GM21529 (cell line): ENCODE data around the gene B4GALT5.
"Not testable (repeated sequence)": the region's sequence is repeated elsewhere in the genome, so short reads cannot be mapped to it uniquely, and the experiment has no call there.

Experiments used
- ATAC-seq: cut with Tn5 transposase; IDR thresholded peaks from one replicate; pipeline ENCODE4 v1.9.1; 2021; ENCODE audit not compliant: unreplicated experiment

B4GALT5 gene

GRCh38 chr20:49681850-49682216, 31.8 kb downstream of the B4GALT5 start:
- ATAC-seq, result no peak

GRCh38 chr20:49680484-49680883, 33.2 kb downstream of the B4GALT5 start:
- ATAC-seq, result no peak

- ATAC-seq, result no peak
Measured at GRCh38 chr20:49679634-49680033, 34.0 kb downstream of the B4GALT5 start.

GRCh38 chr20:49677777-49678758, 35.6 kb downstream of the B4GALT5 start:
- no peak for ATAC-seq

- no peak for ATAC-seq
Measured at GRCh38 chr20:49676581-49677291, 36.9 kb downstream of the B4GALT5 start.

- ATAC-seq, result peak; percentile 44
Measured at GRCh38 chr20:49675368-49676151, 38.1 kb downstream of the B4GALT5 start.

- ATAC-seq, result no peak
Measured at GRCh38 chr20:49674383-49675352, 39.0 kb downstream of the B4GALT5 start.

GRCh38 chr20:49672096-49672664, 41.5 kb downstream of the B4GALT5 start:
- no peak for ATAC-seq

GRCh38 chr20:49671433-49671832, 42.2 kb downstream of the B4GALT5 start:
- ATAC-seq, result no peak

GRCh38 chr20:49669601-49670189, 44.0 kb downstream of the B4GALT5 start:
- ATAC-seq, result peak; percentile 53

- ATAC-seq, result not testable (repeated sequence)
Measured at GRCh38 chr20:49668878-49669195, 44.8 kb downstream of the B4GALT5 start.

GRCh38 chr20:49668181-49668877, 45.3 kb downstream of the B4GALT5 start:
- peak; percentile 72 for ATAC-seq

GRCh38 chr20:49666911-49667310, 46.8 kb downstream of the B4GALT5 start:
- no peak for ATAC-seq

- ATAC-seq, result no peak
Measured at GRCh38 chr20:49665796-49666195, 47.9 kb downstream of the B4GALT5 start.

- no peak for ATAC-seq
Measured at GRCh38 chr20:49664612-49665313, 48.9 kb downstream of the B4GALT5 start.

- ATAC-seq, result no peak
Measured at GRCh38 chr20:49663112-49663511, 50.6 kb downstream of the B4GALT5 start.

GRCh38 chr20:49661560-49662329, 51.9 kb downstream of the B4GALT5 start:
- no peak for ATAC-seq

GRCh38 chr20:49660912-49661311, 52.8 kb downstream of the B4GALT5 start:
- ATAC-seq, result no peak
